NCI-H510A (cell line): ENCODE results near the gene PIGB.
"Not testable (repeated sequence)": the region's sequence is repeated elsewhere in the genome, so short reads cannot be mapped to it uniquely, and the experiment has no call there.

Experiments
- DNase-seq: peaks from one replicate; lab custom pipeline; 2025; lab: John Stamatoyannopoulos, UW

Gene PIGB

GRCh38 chr15:55302801-55303200, 16.2 kb upstream of the PIGB start:
- not testable (repeated sequence) for DNase-seq

GRCh38 chr15:55319537-55320237, 665 bp downstream of the PIGB start:
- DNase-seq, result no peak

GRCh38 chr15:55320238-55320550, 1.2 kb downstream of the PIGB start:
- DNase-seq, result no peak

GRCh38 chr15:55320963-55321362, 1.9 kb downstream of the PIGB start:
- no peak for DNase-seq

GRCh38 chr15:55322467-55322866, 3.4 kb downstream of the PIGB start:
- DNase-seq, result no peak

- DNase-seq, result no peak
These were observed 8.4 kb downstream of the PIGB start for GRCh38 chr15:55327387-55327786.

- DNase-seq, result no peak
These were observed 15.3 kb downstream of the PIGB start for GRCh38 chr15:55334371-55334770.

- no peak for DNase-seq
These were observed 16.0 kb downstream of the PIGB start for GRCh38 chr15:55334997-55335396.

GRCh38 chr15:55337160-55337559, 18.1 kb downstream of the PIGB start:
- no peak for DNase-seq

- no peak for DNase-seq
These were observed 24.1 kb downstream of the PIGB start for GRCh38 chr15:55343168-55343567.

- no peak for DNase-seq
These were observed 25.2 kb downstream of the PIGB start for GRCh38 chr15:55344206-55344605.

- DNase-seq, result no peak
These were observed 29.3 kb downstream of the PIGB start for GRCh38 chr15:55348281-55348778.

GRCh38 chr15:55349282-55349681, 30.3 kb downstream of the PIGB start:
- DNase-seq, result no peak

GRCh38 chr15:55353025-55353424, 34.0 kb downstream of the PIGB start:
- no peak for DNase-seq

GRCh38 chr15:55356985-55357585, 38.1 kb downstream of the PIGB start:
- DNase-seq, result no peak

GRCh38 chr15:55357774-55358173, 38.8 kb downstream of the PIGB start:
- DNase-seq, result no peak

- no peak for DNase-seq
These were observed 39.4 kb downstream of the PIGB start for GRCh38 chr15:55358471-55358870.

- DNase-seq, result no peak
These were observed 41.2 kb downstream of the PIGB start for GRCh38 chr15:55360256-55360655.

- no peak for DNase-seq
These were observed 42.0 kb downstream of the PIGB start for GRCh38 chr15:55361048-55361447.

GRCh38 chr15:55362641-55363040, 43.6 kb downstream of the PIGB start:
- DNase-seq, result no peak

- no peak for DNase-seq
These were observed 48.0 kb downstream of the PIGB start for GRCh38 chr15:55366981-55367380.

GRCh38 chr15:55372701-55373440, 53.8 kb downstream of the PIGB start:
- no peak for DNase-seq

GRCh38 chr15:55379095-55379494, 60.1 kb downstream of the PIGB start:
- no peak for DNase-seq
